HG03439 (cell line): ENCODE results near the gene IQCC.

ENCODE experiments used
- ATAC-seq: cut with Tn5 transposase; IDR thresholded peaks from one replicate; pipeline ENCODE4 v1.9.1; 2021; ENCODE audit warnings: mild to moderate bottlenecking, moderate library complexity; ENCODE audit not compliant: unreplicated experiment

Gene IQCC

GRCh38 chr1:32195531-32195930 lies 9.9 kb upstream of the IQCC start:
- no peak for ATAC-seq

GRCh38 chr1:32195972-32196823 lies 9.3 kb upstream of the IQCC start:
- no peak for ATAC-seq

GRCh38 chr1:32197074-32197473 lies 8.4 kb upstream of the IQCC start:
- no peak for ATAC-seq

GRCh38 chr1:32197837-32198236 lies 7.6 kb upstream of the IQCC start:
- ATAC-seq = no peak

- no peak for ATAC-seq
These were observed 7.0 kb upstream of the IQCC start for GRCh38 chr1:32198237-32199042.

- no peak for ATAC-seq
These were observed 6.3 kb upstream of the IQCC start for GRCh38 chr1:32199043-32199716.

- no peak for ATAC-seq
These were observed 5.8 kb upstream of the IQCC start for GRCh38 chr1:32199717-32200072.

GRCh38 chr1:32200226-32201010 lies 5.1 kb upstream of the IQCC start, which contains the start of gene CCDC28B:
Gene CCDC28B (plus strand): TSS chr1:32200595. CDS start chr1:32201936, 1,341 bp downstream.
- no peak for ATAC-seq

- peak; percentile 36 for ATAC-seq
These were observed 4.2 kb upstream of the IQCC start for GRCh38 chr1:32201011-32201855.

- no peak for ATAC-seq
These were observed 519 bp upstream of the IQCC start for GRCh38 chr1:32204943-32205361.

GRCh38 chr1:32208469-32208868 lies 3.0 kb downstream of the IQCC start:
- ATAC-seq = no peak

GRCh38 chr1:32208891-32209328 lies 3.4 kb downstream of the IQCC start, which contains the start of gene DCDC2B:
Gene DCDC2B (plus strand): TSS chr1:32209089. CDS start chr1:32209094, 5 bp downstream.
- no peak for ATAC-seq

GRCh38 chr1:32215629-32216480 lies 10.4 kb downstream of the IQCC start:
- ATAC-seq = peak; percentile 68

GRCh38 chr1:32216566-32216965 lies 11.1 kb downstream of the IQCC start:
- no peak for ATAC-seq

- ATAC-seq = no peak
These were observed 13.6 kb downstream of the IQCC start for GRCh38 chr1:32219022-32219421.

- ATAC-seq = no peak
These were observed 15.5 kb downstream of the IQCC start for GRCh38 chr1:32220746-32221580.

- ATAC-seq = no peak
These were observed 16.1 kb downstream of the IQCC start for GRCh38 chr1:32221581-32221979.
